Choroid plexus epithelial cell (primary cell): ENCODE measurements around the gene MRPL20.

ENCODE experiments used
- DNase-seq: peaks from one replicate; pipeline ENCODE4 v3.0.0-alpha.2; 2010; ENCODE audit warnings: low read depth
- H3K4me3 ChIP-seq: 2 replicates; pipeline ENCODE4 v1.5.1; 2011; ENCODE audit warnings: low read depth, mild to moderate bottlenecking, control low read depth, low read length, moderate library complexity
- TF ChIP-seq, protein P1 (sequence below): conservative IDR thresholded peaks from 2 replicates; pipeline ENCODE4 v1.5.1; 2011; ENCODE audit warnings: low read depth, mild to moderate bottlenecking, control low read depth, inconsistent platforms, low read length, moderate library complexity

The MRPL20 gene

DNA sequence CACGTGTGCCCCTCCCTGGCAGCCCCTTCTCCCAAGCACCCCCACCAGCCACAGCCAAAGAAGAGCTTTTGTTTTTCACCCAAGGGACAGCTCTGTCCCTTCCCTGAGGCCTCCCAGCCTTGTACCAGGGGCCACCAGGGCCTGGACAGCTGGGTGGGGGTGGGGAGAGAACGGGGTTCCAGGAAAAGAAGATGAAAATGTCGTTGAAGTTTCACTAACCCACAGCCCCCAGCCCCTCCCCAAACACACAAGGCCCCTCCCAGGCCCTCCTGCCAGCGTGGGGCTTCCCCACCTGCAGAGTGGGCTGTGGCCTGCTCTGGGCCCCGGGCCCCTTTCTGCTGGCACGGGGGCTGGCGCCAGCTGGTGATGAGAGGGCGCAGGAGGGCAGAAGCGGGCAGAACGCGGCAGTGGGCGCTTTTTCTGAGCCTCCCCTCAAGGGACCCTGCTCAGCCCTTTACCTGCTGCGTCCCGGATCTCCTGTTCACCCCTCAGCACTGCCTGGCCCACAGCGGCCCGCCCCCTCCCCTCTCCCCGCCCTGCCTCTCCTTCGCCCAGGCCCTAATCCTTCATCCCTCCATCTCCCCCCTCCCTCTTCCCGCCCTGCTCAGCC, 19.5 kb upstream of the MRPL20 start:
- no peak for DNase-seq
- H3K4me3 ChIP-seq = no peak overlapping the region
- TF ChIP-seq, protein P1, sequence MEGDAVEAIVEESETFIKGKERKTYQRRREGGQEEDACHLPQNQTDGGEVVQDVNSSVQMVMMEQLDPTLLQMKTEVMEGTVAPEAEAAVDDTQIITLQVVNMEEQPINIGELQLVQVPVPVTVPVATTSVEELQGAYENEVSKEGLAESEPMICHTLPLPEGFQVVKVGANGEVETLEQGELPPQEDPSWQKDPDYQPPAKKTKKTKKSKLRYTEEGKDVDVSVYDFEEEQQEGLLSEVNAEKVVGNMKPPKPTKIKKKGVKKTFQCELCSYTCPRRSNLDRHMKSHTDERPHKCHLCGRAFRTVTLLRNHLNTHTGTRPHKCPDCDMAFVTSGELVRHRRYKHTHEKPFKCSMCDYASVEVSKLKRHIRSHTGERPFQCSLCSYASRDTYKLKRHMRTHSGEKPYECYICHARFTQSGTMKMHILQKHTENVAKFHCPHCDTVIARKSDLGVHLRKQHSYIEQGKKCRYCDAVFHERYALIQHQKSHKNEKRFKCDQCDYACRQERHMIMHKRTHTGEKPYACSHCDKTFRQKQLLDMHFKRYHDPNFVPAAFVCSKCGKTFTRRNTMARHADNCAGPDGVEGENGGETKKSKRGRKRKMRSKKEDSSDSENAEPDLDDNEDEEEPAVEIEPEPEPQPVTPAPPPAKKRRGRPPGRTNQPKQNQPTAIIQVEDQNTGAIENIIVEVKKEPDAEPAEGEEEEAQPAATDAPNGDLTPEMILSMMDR = no peak

DNA sequence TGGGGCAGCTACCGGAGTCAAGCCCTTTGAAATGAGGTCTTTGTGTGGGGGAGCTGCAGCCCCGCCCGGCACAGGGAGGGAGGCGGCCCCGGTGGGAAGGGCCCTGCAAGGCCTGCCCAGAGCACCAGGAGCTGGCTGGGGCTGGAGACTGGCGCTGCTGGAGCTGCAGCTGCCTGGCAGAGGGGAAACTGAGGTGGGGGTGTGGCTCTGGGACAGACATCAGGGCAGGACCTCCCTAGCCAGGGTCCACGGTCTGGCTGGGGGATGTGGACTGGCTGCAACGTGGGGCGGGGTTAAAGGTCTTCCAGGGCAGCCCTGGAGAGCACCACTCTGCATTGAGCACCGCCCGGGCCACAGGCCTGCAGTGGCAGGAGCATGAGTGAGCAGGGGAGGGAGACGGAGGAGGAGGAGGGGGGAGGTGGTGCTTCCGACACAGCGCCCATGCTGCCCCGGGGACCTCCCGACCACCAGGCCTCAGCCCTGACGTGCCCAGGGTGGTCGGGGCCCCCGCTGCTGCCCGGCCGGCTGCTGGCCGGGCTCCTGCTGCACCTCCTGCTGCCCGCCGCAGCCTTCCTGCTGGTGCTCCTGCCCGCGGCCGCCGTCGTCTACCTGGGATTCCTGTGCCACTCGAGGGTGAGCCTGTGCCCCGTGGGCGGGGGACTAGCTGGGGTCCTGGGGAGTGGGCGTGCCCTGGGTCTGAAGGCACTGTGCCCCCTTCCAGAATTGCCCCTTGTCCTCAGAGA, 18.8 kb upstream of the MRPL20 start:
- DNase-seq = no peak
- no peak overlapping the region for H3K4me3 ChIP-seq
- TF ChIP-seq, protein P1 = no peak

DNA sequence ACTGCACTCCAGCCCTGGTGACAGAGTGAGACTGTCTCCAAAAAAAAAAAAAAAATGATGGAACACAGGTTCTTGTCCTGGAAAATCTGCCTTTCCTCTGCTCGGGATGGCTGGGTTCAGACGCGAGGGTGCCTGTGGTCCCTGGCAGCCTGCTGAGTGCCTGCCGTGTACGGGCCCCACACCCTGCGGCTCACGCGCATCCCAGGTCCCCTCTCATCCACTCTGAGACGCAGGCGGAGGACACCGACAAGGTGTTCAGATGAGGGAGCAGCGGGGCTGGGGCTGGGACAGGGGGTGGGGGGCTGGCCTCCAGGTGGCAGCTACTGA, 18.3 kb upstream of the MRPL20 start:
- TF ChIP-seq, protein P1 = no peak
- DNase-seq = no peak
- no peak overlapping the region for H3K4me3 ChIP-seq

DNA sequence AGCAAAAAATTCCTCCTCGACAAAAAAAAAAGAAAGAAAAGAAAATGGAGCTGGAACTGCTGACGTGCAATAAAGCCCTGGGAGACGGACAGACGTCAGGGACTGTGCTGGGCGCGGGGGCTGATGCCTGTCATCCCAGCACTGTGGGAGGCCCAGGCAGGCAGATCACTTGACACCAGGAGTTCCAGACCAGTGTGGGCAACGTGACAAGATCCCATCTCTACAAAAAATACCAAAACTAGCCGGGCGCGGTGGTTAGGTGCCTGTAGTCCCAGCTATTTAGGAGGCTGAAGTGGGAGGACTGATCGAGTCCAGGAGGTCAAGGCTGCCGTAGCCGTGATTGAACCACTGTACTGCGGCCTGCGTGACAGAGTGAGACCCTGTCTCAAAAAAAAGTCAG, 17.6 kb upstream of the MRPL20 start:
- H3K4me3 ChIP-seq = no peak overlapping the region
- TF ChIP-seq, protein P1 = no peak
- DNase-seq = no peak

DNA sequence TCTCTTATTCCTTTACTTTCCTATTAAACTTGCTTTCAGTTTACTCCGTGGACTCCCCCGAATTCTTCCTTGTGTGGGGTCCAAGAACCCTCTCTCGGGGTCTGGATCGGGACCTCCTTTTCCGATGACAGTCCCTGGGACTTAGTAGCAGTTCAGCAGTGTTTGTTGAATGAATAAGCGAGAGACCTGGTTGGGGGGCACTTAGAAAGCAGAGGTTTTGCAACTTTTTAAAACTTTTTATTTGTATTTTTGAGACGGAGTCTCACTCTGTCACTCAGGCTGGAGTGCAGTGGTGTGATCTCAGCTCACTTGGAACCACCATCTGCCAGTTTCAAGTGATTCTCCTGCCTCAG, 16.1 kb upstream of the MRPL20 start:
- no peak overlapping the region for H3K4me3 ChIP-seq
- DNase-seq = no peak
- TF ChIP-seq, protein P1 = no peak

DNA sequence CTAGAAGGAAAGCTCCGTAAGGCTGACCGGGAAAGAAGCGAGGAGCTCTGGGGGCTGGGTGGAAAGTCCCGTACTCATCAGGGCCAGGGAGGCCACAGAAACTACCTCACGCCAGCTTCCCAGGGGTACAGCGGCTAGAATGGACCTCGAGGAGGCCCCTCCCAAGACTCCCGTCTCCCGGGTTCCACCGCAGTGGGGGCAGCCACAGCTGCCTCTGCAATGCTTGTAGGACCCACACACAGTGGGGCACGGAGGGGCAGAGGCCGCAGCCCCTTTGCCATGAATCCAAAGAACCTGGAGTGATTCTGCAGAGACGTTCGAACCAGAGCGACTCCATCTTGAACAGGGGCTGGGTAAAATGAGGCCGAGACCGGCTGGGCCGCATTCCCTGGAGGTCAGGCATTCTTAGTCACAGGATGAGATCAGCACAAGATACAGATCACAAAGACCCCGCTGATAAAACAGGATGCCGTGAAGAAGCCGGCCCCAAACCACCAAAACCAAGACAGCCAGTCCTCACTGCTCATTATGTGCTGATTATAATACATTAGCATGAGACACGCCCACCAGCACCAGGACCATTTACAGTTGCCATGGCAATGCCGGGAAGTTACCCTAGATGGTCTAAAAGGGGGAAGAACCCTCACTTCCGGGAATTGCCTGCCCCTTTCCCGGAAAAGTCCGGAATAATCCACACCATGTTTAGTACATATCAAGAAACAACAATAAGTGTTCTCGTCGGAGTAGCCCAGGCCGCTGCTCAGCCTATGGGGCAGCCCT, 15.6 kb upstream of the MRPL20 start:
- H3K4me3 ChIP-seq = no peak overlapping the region
- TF ChIP-seq, protein P1 = no peak
- no peak for DNase-seq
